Aorta (tissue), 5 donors: ENCODE results near the gene TCF20. TPM values are rescaled to one million over a fixed set of nuclear protein-coding genes. Genes with fewer than 3 reads are reported as not detected.

ENCODE experiments used
- ATAC-seq: fragments of 200-7000 bp; cut with Tn5 transposase; one replicate; pipeline ENCODE4 v1.9.1; 2022; ENCODE audit warnings: moderate library complexity; ENCODE audit not compliant: low FRiP score
- DNase-seq, 2 donors: peaks; one replicate each; pipeline ENCODE4 v3.0.0-alpha.2; 2020
- H3K27ac ChIP-seq, 2 donors: one replicate each; pipeline ENCODE4 v1.5.1; 2013; ENCODE audit warnings: low read length in 2 of 2, mild to moderate bottlenecking in 2 of 2, moderate library complexity in 2 of 2, control low read depth in 1 of 2, inconsistent platforms in 1 of 2, low read depth in 1 of 2
- H3K27me3 ChIP-seq, 2 donors: one replicate each; pipeline ENCODE4 v1.6.1; 2013; ENCODE audit warnings: control low read depth in 1 of 2, low read length in 1 of 2, mild to moderate bottlenecking in 1 of 2, moderate library complexity in 1 of 2; ENCODE audit not compliant: insufficient read depth in 2 of 2, control insufficient read depth in 1 of 2
- H3K36me3 ChIP-seq, 2 donors: one replicate each; pipeline ENCODE4 v1.6.1; 2013; ENCODE audit warnings: control low read depth in 1 of 2, low read length in 1 of 2, mild to moderate bottlenecking in 1 of 2; ENCODE audit not compliant: insufficient read depth in 2 of 2, control insufficient read depth in 1 of 2
- H3K4me1 ChIP-seq, 2 donors: one replicate each; pipeline ENCODE4 v1.6.1; 2013; ENCODE audit warnings: low read length in 2 of 2, control low read depth in 1 of 2, mild to moderate bottlenecking in 1 of 2, moderate library complexity in 1 of 2; ENCODE audit not compliant: insufficient read depth in 2 of 2, control insufficient read depth in 1 of 2
- H3K4me3 ChIP-seq, 2 donors: one replicate each; pipeline ENCODE4 v1.5.1; 2013; ENCODE audit warnings: low read length in 2 of 2, control low read depth in 1 of 2, mild to moderate bottlenecking in 1 of 2
- H3K9me3 ChIP-seq: one replicate; pipeline ENCODE4 v1.6.1; 2013; ENCODE audit warnings: mild to moderate bottlenecking, low read length; ENCODE audit not compliant: control insufficient read depth
- WGBS, 2 donors: extraction: QIAGEN DNeasy Blood & Tissue Kit; methylation state at CpG; one replicate each; pipeline ENCODE4 v1.1.7; 2013; 5-methylcytosine and 5-hydroxymethylcytosine counted together
- intact Hi-C, 2 donors: fragments of 100-400 bp; cut with DNase I; formaldehyde crosslinking; loops; one replicate each; pipeline versions ENCODE4 v1.14.2 to v1.15.0; 2022
- polyA plus RNA-seq, 2 donors: library from polyadenylated mRNA; stranded (reverse); fragments of 200-250 nt; gene quantifications; one replicate each; pipeline ENCODE4 v1.2.3, GENCODE V29; 2013
- total RNA-seq, 2 donors: library from RNA; stranded (reverse); fragmentation: NEBNext Ultra II Directional; extraction: Animal tissue kit (Norgen Biotek cat#: 25700); gene quantifications; one replicate each; pipeline ENCODE4 v1.2.1, GENCODE V29; 2021
- donor health status: healthy with polysubstance abuse.
- donor health status: Bipolar disorder and iron deficiency.
- donor health status: DM: no; HTN: no; CAD: no.
- donor health status: DM: no; HTN: no; CAD: no.
- donor health status: DM: yes; HTN: yes; CAD: no.

Gene TCF20
- total and polyA plus RNA-seq, 4 donors, result 6.1 to 42.9 (median 18.4) TPM

DNA sequence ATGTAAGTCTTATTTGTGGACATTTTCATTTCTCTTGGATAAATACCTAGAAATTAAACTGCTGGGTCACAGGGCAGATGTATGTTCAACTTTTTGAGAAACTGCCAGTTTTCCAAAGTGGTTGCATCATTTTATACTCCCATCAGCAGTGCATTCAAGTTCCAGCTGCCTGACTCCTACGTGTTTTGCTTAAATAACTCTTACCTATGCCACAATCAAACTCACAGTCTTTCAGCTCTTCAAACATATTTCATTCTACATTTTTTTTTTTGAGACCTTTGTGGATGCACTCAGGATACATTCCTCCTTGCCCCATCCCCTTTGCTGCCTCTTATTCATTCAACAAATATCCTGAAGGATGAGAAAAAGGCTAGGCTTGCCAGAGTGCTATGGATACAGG lies 9.2 kb downstream of the TCF20 start:
- Histone ChIP-seq H3K4me3 (no peak overlapping the region), H3K27me3 (no peaks in the 10 kb centered on the region), H3K4me1 (no peaks in the 10 kb centered on the region), H3K9me3 (no peaks in the 10 kb centered on the region), H3K36me3 (no peaks in the 10 kb centered on the region), H3K27ac (no peak overlapping the region)
- intact Hi-C loops, result loop anchor here in 1 of 2 donors (10.0 kb wide), 1 partner anchor 174 kb away; the partner anchor contains the start of gene NFAM1
- no peak for DNase-seq
- no peak for ATAC-seq
- 81 to 92% methylated on average over 1 of the region's 1 CpG for WGBS, 2 donors

DNA sequence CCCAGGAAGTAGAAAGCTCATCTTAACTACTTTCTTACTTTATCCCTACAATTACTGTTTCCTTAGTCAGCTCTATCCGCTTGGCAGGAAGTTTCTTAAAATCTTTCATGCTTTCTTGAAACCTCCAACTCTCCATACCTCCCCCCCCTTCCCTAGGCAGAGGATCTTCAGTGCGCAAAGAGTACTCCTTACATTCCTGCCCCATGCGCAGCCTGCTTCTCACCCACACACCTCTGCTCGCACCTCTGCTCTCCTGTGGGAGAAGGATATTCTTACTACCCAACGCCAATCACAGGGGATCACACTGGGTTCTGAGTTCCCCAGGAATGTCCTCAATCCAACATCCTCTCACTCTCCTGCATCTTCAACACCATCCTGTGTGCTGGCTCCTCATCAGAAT lies 12.3 kb downstream of the TCF20 start:
- intact Hi-C loops, result no loop called here
- DNase-seq, result no peak
- 93 to 95% methylated on average over 5 of the region's 5 CpGs for WGBS, 2 donors

GRCh38 chr22:42257386-42257785 lies 13.1 kb downstream of the TCF20 start:
- no peak for ATAC-seq
- Histone ChIP-seq H3K4me1 (no peaks in the 10 kb centered on the region), H3K9me3 (no peaks in the 10 kb centered on the region), H3K27me3 (no peaks in the 10 kb centered on the region), H3K27ac (no peak overlapping the region), H3K36me3 (no peaks in the 10 kb centered on the region), H3K4me3 (no peak overlapping the region)
- 79 to 84% methylated on average over 2 of the region's 2 CpGs for WGBS, 2 donors
- intact Hi-C loops, result no loop called here
- DNase-seq, result no peak

More for the DNA sequence above, 12.3 kb downstream of the TCF20 start:
- H3K9me3 ChIP-seq, result no peaks in the 10 kb centered on the region
- H3K27ac ChIP-seq, result no peak overlapping the region
- no peaks in the 10 kb centered on the region for H3K4me1 ChIP-seq
- no peak overlapping the region for H3K4me3 ChIP-seq
- H3K36me3 ChIP-seq, result no peaks in the 10 kb centered on the region
- H3K27me3 ChIP-seq, result no peaks in the 10 kb centered on the region
- no peak for ATAC-seq

- intact Hi-C loops, result no loop called here
- H3K4me3 ChIP-seq, result no peak overlapping the region
- H3K4me1 ChIP-seq, result no peaks in the 10 kb centered on the region
- H3K36me3 ChIP-seq, result no peaks in the 10 kb centered on the region
- H3K27ac ChIP-seq, result no peak overlapping the region
- DNase-seq (no peak), ATAC-seq (no peak)
- H3K27me3 ChIP-seq, result no peaks in the 10 kb centered on the region
- no peaks in the 10 kb centered on the region for H3K9me3 ChIP-seq
- 94 to 97% methylated on average over 5 of the region's 5 CpGs for WGBS, 2 donors
Observed at GRCh38 chr22:42256930-42257329, 13.5 kb downstream of the TCF20 start.

DNA sequence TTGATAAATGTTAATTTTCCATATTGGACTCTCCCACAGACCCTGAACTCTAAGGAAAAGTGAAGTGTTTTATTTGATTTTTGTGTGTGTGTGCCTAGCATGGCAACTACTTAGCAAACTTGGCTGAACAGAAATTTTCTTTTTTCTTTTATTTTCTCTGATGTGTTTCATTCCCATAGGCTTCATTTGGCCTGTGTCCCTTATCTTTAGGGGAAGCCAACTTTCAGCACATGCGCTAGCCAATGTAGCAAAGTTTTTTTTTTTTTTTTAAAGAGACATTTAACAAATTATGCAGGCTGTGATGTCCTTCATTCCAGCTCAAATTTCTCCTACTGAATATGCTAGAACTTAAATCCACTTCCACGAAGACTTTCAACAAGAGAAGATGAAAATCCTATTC lies 14.2 kb downstream of the TCF20 start:
- DNase-seq, result no peak
- H3K27me3 ChIP-seq, result no peaks in the 10 kb centered on the region
- H3K4me3 ChIP-seq, result no peak overlapping the region
- intact Hi-C loops, result no loop called here
- H3K9me3 ChIP-seq, result no peaks in the 10 kb centered on the region
- ATAC-seq, result no peak
- no peaks in the 10 kb centered on the region for H3K4me1 ChIP-seq
- H3K27ac ChIP-seq, result no peak overlapping the region
- WGBS, 2 donors, result 66 to 77% methylated on average over 2 of the region's 2 CpGs
- no peaks in the 10 kb centered on the region for H3K36me3 ChIP-seq

DNA sequence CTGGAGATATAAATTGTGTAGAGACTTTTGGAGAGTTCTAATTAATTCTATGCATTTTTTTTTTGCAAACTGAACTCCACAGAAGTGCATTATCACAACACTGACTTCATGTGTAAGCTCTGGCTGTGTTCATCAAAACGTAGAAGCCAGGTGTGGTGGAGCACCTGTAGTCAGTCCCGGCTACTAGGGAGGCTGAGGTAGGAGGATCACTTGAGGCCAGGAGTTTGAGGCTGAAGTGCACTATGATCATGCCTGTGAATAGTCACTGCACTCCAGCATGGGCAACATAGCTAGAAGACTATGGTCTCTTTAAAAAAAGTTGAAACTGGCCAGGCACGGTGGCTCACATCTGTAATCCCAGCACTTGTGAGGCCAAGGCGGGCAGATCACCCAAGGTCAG lies 20.6 kb downstream of the TCF20 start:
- WGBS, 2 donors, result 93% methylated on average over 4 of the region's 4 CpGs
- H3K27ac ChIP-seq, result no peak overlapping the region
- intact Hi-C loops, result no loop called here
- ATAC-seq, result no peak
- no peak overlapping the region for H3K4me3 ChIP-seq
- no peaks in the 10 kb centered on the region for H3K27me3 ChIP-seq
- no peaks in the 10 kb centered on the region for H3K4me1 ChIP-seq
- peaks cover 0 to 2% of the 10 kb centered on the region in 2 donors for H3K36me3 ChIP-seq
- no peak for DNase-seq
- no peaks in the 10 kb centered on the region for H3K9me3 ChIP-seq

DNA sequence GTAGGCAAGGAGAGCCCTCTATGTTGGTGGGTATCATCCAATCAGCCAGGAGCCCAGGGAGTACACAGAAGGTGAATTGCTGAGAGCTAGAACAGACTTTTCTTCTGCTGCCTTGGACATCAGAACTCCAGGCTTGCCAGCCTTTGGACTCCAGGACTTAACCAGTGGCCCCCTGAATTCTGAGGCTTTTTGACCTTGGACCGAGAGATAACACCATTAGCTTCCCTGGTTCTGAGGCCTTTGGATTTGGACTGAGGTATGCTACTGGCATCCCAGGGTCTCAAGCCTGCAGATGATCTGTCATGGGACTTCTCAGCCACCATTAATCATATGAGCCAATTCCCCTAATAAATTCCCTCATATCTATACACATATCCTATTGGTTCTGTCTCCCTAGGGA lies 21.5 kb downstream of the TCF20 start:
- no peaks in the 10 kb centered on the region for H3K9me3 ChIP-seq
- no peaks in the 10 kb centered on the region for H3K27me3 ChIP-seq
- intact Hi-C loops, result no loop called here
- H3K27ac ChIP-seq, result no peak overlapping the region
- no peak overlapping the region for H3K4me3 ChIP-seq
- ATAC-seq (no peak), DNase-seq (no peak)
- H3K36me3 ChIP-seq, result peaks cover 0 to 2% of the 10 kb centered on the region in 2 donors
- H3K4me1 ChIP-seq, result no peaks in the 10 kb centered on the region
- 39 to 96% methylated on average over 1 of the region's 1 CpG for WGBS, 2 donors

DNA sequence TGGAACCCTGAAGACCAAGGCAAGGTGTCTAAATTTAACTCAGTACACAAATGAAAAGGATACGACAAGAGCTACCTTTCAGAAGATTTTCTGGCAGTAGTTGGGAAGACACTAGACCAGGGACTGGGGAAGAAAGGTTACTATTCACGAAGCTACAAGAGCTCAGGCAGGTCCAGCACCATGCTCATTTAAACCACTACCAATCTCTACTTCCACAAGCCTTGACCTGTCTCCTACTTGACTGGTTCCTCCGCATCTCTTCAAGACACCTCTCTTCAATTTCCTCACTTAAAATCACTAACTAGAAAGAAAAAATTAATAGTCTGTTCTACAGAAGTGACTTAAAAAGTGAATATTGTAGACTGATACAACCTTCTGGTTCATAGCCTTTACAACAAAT lies 22.9 kb downstream of the TCF20 start:
- ATAC-seq, result no peak
- H3K36me3 ChIP-seq, result peaks cover 0 to 2% of the 10 kb centered on the region in 2 donors
- H3K4me1 ChIP-seq, result no peaks in the 10 kb centered on the region
- intact Hi-C loops, result no loop called here
- no peak for DNase-seq
- WGBS, 2 donors, result 96 to 97% methylated on average over 3 of the region's 3 CpGs
- H3K9me3 ChIP-seq, result no peaks in the 10 kb centered on the region
- H3K4me3 ChIP-seq, result no peak overlapping the region
- no peaks in the 10 kb centered on the region for H3K27me3 ChIP-seq
- H3K27ac ChIP-seq, result no peak overlapping the region

DNA sequence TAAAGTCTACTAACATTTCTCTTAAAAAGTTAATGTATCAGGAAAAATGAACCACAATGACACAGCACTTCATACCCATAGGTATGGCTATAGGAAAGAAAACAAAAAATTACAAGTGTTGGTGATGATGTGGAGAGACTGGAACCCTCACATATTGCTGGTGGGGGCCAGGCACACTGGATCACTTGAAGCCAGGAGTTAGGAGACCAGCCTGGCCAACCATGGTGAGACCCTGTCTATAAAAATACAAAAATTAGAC lies 26.7 kb downstream of the TCF20 start:
- no peaks in the 10 kb centered on the region for H3K27me3 ChIP-seq
- no peaks in the 10 kb centered on the region for H3K4me1 ChIP-seq
- intact Hi-C loops, result no loop called here
- H3K4me3 ChIP-seq, result no peak overlapping the region
- DNase-seq (no peak), ATAC-seq (no peak)
- no peak overlapping the region for H3K27ac ChIP-seq
- H3K36me3 ChIP-seq, result no peaks in the 10 kb centered on the region
- H3K9me3 ChIP-seq, result no peaks in the 10 kb centered on the region
